GM23338 (cell line): ENCODE measurements around the gene PASK. TPM values are rescaled to one million over a fixed set of nuclear protein-coding genes. Genes with fewer than 3 reads are reported as not detected.

Experiments
- ATAC-seq: fragments of 200-7000 bp; cut with Tn5 transposase; 3 replicates; pipeline ENCODE4 v1.9.1; 2020
- DNase-seq: peaks from one replicate; pipeline ENCODE4 v3.0.0-alpha.2; 2015; ENCODE audit warnings: low spot score
- H2AFZ ChIP-seq: fragments of 200-600 bp; sonication (generic); 2 replicates; pipeline ENCODE4 v1.8.0; 2016; ENCODE audit warnings: antibody characterized with exemption, mild to moderate bottlenecking, moderate library complexity
- H3F3A ChIP-seq: fragments of 200-600 bp; sonication (generic); replicated peaks from 2 replicates; pipeline ENCODE4 v1.8.0; 2017; ENCODE audit warnings: antibody characterized with exemption, mixed run types, low read depth
- H3K27ac ChIP-seq: fragments of 200-600 bp; sonication (generic); 2 replicates; pipeline ENCODE4 v1.6.1; 2016; ENCODE audit warnings: low read depth
- H3K27me3 ChIP-seq: fragments of 200-600 bp; sonication (generic); 2 replicates; pipeline ENCODE4 v1.8.0; 2016; ENCODE audit warnings: mild to moderate bottlenecking, mixed run types, moderate library complexity; ENCODE audit not compliant: insufficient read depth
- H3K36me3 ChIP-seq: fragments of 200-600 bp; sonication (generic); 2 replicates; pipeline ENCODE4 v1.8.0; 2016; ENCODE audit warnings: mild to moderate bottlenecking; ENCODE audit not compliant: insufficient read depth
- H3K4me1 ChIP-seq: fragments of 200-600 bp; sonication (generic); 2 replicates; pipeline ENCODE4 v1.8.0; 2016; ENCODE audit warnings: mild to moderate bottlenecking, moderate library complexity; ENCODE audit not compliant: insufficient read depth
- H3K4me2 ChIP-seq: fragments of 200-600 bp; sonication (generic); 2 replicates; pipeline ENCODE4 v1.7.1; 2017; ENCODE audit warnings: mixed run types
- H3K4me3 ChIP-seq: fragments of 200-600 bp; sonication (generic); 2 replicates; pipeline ENCODE4 v1.6.1; 2016; ENCODE audit warnings: mixed run types
- H3K79me2 ChIP-seq: fragments of 200-600 bp; sonication (generic); replicated peaks from 2 replicates; pipeline ENCODE4 v1.8.0; 2017; ENCODE audit warnings: mild to moderate bottlenecking; ENCODE audit not compliant: insufficient read depth
- H3K9me2 ChIP-seq: fragments of 200-600 bp; sonication (generic); 2 replicates; pipeline ENCODE4 v1.8.0; 2017; ENCODE audit not compliant: insufficient read depth
- H4K20me1 ChIP-seq: fragments of 200-600 bp; sonication (generic); replicated peaks from 2 replicates; pipeline ENCODE4 v1.8.0; 2017; ENCODE audit warnings: mild to moderate bottlenecking; ENCODE audit not compliant: insufficient read depth
- H3K27ac Mint-ChIP-seq: 2 replicates; pipeline ENCODE4 v1.8.0; 2020; ENCODE audit warnings: inconsistent platforms, mild to moderate bottlenecking, moderate library complexity, mixed read lengths
- H3K27me3 Mint-ChIP-seq: 3 replicates; pipeline ENCODE4 v1.8.0; 2022; ENCODE audit warnings: low read depth, mild to moderate bottlenecking, moderate library complexity, mixed read lengths, inconsistent platforms; ENCODE audit not compliant: insufficient read depth, poor library complexity
- H3K36me3 Mint-ChIP-seq: 3 replicates; pipeline ENCODE4 v1.8.0; 2021; ENCODE audit warnings: low read depth, mild to moderate bottlenecking, inconsistent platforms, moderate library complexity, mixed read lengths
- H3K4me1 Mint-ChIP-seq: 3 replicates; pipeline ENCODE4 v1.8.0; 2020; ENCODE audit warnings: mild to moderate bottlenecking, inconsistent platforms, mixed read lengths
- H3K4me3 Mint-ChIP-seq: 3 replicates; pipeline ENCODE4 v1.8.0; 2021; ENCODE audit warnings: moderate library complexity, mild to moderate bottlenecking, inconsistent platforms, mixed read lengths
- H3K9me3 Mint-ChIP-seq: 3 replicates; pipeline ENCODE4 v1.8.0; 2020; ENCODE audit warnings: moderate library complexity, mild to moderate bottlenecking, inconsistent platforms, mixed read lengths
- EZH2 ChIP-seq: fragments of 200-600 bp; sonication (generic); IDR thresholded peaks from one replicate; pipeline ENCODE4 v1.8.0; 2017; ENCODE audit warnings: antibody characterized with exemption, mild to moderate bottlenecking, low read depth; ENCODE audit not compliant: unreplicated experiment
- JUNB ChIP-seq: IDR thresholded peaks from one replicate; pipeline ENCODE4 v1.6.1; 2016; ENCODE audit warnings: antibody characterized with exemption; ENCODE audit not compliant: unreplicated experiment
- NANOG ChIP-seq: IDR thresholded peaks from 2 replicates; pipeline ENCODE4 v1.6.1; 2016; ENCODE audit warnings: antibody characterized with exemption, borderline replicate concordance
- STAT1 ChIP-seq: IDR thresholded peaks from one replicate; pipeline ENCODE4 v1.6.1; 2016; ENCODE audit warnings: antibody characterized with exemption; ENCODE audit not compliant: unreplicated experiment
- ZNF331 ChIP-seq: fragments of 250-450 bp; sonication (Bioruptor Pico); IDR thresholded peaks from 2 replicates; pipeline ENCODE4 v1.5.0; 2020; ENCODE audit warnings: low read depth, mild to moderate bottlenecking, moderate library complexity
- polyA plus RNA-seq: library from polyadenylated mRNA; unstranded; fragments of >200 nt; fragmentation: Nextera tagmentation; extraction: Ambion mirVana; gene quantifications from 2 replicates; pipeline ENCODE4 v1.2.1, GENCODE V29; 2016
- total RNA-seq: library from RNA; depleted of rRNA; stranded (reverse); fragments of >200 nt; shearing (Covaris generic); gene quantifications from 2 replicates; pipeline ENCODE4 v1.2.3, GENCODE V29; 2014
- TF ChIP-seq, protein P1 (sequence below): fragments of 250-450 bp; sonication (Bioruptor Pico); IDR thresholded peaks from 2 replicates; pipeline ENCODE4 v1.5.0; 2020; ENCODE audit warnings: mild to moderate bottlenecking, moderate library complexity
- TF ChIP-seq, protein P2 (sequence below): IDR thresholded peaks from one replicate; pipeline ENCODE4 v1.6.1; 2018; ENCODE audit warnings: antibody characterized with exemption; ENCODE audit not compliant: unreplicated experiment
- TF ChIP-seq, protein P3 (sequence below): IDR thresholded peaks from 2 replicates; pipeline ENCODE4 v1.6.1; 2016; ENCODE audit warnings: antibody characterized with exemption

The PASK gene
- total and polyA plus RNA-seq, 2 experiments from 2014 or later, result 12.5 to 38.4 TPM

DNA sequence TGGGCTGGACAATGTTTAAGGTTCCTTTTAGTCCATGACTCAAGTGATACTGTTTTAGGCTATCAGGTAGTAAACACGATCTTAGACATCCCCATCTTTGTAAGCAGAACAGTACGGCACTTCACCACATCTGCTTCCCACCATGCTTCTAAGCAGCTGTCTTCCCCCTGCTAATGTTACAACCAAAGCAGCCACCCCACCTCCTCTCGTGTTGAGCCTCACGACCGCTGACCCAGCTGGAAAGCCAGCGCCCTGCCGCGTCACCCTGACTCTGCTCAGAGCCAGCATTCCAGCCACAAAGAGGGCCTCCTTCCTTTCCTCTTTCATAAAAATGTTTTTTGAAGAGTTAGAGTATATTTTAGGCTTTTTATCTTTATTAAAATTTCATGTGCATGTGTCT is 56.6 kb downstream of the PASK start (continued):
- TF ChIP-seq, protein P1, sequence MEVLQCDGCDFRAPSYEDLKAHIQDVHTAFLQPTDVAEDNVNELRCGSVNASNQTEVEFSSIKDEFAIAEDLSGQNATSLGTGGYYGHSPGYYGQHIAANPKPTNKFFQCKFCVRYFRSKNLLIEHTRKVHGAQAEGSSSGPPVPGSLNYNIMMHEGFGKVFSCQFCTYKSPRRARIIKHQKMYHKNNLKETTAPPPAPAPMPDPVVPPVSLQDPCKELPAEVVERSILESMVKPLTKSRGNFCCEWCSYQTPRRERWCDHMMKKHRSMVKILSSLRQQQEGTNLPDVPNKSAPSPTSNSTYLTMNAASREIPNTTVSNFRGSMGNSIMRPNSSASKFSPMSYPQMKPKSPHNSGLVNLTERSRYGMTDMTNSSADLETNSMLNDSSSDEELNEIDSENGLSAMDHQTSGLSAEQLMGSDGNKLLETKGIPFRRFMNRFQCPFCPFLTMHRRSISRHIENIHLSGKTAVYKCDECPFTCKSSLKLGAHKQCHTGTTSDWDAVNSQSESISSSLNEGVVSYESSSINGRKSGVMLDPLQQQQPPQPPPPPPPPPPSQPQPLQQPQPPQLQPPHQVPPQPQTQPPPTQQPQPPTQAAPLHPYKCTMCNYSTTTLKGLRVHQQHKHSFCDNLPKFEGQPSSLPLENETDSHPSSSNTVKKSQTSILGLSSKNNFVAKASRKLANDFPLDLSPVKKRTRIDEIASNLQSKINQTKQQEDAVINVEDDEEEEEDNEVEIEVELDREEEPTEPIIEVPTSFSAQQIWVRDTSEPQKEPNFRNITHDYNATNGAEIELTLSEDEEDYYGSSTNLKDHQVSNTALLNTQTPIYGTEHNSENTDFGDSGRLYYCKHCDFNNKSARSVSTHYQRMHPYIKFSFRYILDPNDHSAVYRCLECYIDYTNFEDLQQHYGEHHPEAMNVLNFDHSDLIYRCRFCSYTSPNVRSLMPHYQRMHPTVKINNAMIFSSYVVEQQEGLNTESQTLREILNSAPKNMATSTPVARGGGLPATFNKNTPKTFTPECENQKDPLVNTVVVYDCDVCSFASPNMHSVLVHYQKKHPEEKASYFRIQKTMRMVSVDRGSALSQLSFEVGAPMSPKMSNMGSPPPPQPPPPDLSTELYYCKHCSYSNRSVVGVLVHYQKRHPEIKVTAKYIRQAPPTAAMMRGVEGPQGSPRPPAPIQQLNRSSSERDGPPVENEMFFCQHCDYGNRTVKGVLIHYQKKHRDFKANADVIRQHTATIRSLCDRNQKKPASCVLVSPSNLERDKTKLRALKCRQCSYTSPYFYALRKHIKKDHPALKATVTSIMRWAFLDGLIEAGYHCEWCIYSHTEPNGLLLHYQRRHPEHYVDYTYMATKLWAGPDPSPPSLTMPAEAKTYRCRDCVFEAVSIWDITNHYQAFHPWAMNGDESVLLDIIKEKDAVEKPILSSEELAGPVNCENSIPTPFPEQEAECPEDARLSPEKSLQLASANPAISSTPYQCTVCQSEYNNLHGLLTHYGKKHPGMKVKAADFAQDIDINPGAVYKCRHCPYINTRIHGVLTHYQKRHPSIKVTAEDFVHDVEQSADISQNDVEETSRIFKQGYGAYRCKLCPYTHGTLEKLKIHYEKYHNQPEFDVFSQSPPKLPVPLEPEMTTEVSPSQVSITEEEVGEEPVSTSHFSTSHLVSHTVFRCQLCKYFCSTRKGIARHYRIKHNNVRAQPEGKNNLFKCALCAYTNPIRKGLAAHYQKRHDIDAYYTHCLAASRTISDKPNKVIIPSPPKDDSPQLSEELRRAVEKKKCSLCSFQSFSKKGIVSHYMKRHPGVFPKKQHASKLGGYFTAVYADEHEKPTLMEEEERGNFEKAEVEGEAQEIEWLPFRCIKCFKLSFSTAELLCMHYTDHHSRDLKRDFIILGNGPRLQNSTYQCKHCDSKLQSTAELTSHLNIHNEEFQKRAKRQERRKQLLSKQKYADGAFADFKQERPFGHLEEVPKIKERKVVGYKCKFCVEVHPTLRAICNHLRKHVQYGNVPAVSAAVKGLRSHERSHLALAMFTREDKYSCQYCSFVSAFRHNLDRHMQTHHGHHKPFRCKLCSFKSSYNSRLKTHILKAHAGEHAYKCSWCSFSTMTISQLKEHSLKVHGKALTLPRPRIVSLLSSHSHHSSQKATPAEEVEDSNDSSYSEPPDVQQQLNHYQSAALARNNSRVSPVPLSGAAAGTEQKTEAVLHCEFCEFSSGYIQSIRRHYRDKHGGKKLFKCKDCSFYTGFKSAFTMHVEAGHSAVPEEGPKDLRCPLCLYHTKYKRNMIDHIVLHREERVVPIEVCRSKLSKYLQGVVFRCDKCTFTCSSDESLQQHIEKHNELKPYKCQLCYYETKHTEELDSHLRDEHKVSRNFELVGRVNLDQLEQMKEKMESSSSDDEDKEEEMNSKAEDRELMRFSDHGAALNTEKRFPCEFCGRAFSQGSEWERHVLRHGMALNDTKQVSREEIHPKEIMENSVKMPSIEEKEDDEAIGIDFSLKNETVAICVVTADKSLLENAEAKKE (CRISPR knock-in tag), result no peak

DNA sequence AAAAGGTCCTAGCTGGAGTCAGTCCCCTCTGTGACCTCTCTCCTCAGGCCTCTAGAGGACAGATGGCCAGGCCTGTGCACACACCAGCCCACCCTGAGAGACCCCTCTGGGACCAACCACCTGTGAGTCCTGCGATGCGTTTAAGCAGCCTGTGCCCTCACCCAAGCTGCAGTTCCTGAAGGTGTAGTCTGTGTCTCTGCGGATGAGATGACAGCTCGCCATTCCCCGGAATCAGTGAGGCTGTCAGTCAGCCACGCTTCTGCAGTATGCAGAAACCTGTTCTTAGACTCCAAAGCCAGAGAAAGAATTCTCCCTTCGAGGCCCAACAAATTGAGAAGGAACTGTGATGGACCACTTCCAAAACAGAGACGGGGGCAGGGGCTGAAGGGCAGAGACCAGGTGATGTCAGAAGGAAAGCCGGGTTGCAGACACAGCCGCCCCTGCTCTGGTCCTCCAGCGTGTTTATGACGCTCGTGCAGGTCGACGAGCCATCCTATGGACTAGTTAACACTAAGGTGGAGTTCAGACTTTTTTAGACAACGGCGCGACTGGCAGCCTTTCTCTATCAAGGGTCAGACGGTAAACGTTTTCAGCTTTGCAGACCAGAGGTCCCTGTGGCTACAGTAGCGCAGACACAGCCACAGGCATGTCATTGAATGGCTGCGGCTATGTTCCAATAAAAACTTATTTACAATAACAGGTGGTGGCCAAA is 57.4 kb downstream of the PASK start:
- Histone ChIP-seq H3F3A (no peaks in the 10 kb centered on the region), H3K9me2 (no peaks in the 10 kb centered on the region), H3K36me3 (peaks cover 22% of the 10 kb centered on the region), H2AFZ (no peak overlapping the region), H3K27ac (no peak overlapping the region), H3K27me3 (no peaks in the 10 kb centered on the region), H3K4me3 (no peak overlapping the region), H3K79me2 (peaks cover 8% of the 10 kb centered on the region; the same call in 1 of the 2 replicates), H4K20me1 (peaks cover 16% of the 10 kb centered on the region), H3K4me2 (no peak overlapping the region), H3K4me1 (peaks cover 11% of the 10 kb centered on the region; the same call in 1 of the 2 replicates)
- H3K36me3 Mint-ChIP-seq, result peaks cover 62% of the 10 kb centered on the region
- peaks cover 6% of the 10 kb centered on the region for H3K27me3 Mint-ChIP-seq
- no peaks in the 10 kb centered on the region for H3K9me3 Mint-ChIP-seq
- H3K4me1 Mint-ChIP-seq, result peaks cover 13% of the 10 kb centered on the region
- H3K27ac Mint-ChIP-seq, result no peak overlapping the region
- ATAC-seq, result no peak
- no peak overlapping the region for H3K4me3 Mint-ChIP-seq
- DNase-seq, result no peak
- TF ChIP-seq, protein P2, sequence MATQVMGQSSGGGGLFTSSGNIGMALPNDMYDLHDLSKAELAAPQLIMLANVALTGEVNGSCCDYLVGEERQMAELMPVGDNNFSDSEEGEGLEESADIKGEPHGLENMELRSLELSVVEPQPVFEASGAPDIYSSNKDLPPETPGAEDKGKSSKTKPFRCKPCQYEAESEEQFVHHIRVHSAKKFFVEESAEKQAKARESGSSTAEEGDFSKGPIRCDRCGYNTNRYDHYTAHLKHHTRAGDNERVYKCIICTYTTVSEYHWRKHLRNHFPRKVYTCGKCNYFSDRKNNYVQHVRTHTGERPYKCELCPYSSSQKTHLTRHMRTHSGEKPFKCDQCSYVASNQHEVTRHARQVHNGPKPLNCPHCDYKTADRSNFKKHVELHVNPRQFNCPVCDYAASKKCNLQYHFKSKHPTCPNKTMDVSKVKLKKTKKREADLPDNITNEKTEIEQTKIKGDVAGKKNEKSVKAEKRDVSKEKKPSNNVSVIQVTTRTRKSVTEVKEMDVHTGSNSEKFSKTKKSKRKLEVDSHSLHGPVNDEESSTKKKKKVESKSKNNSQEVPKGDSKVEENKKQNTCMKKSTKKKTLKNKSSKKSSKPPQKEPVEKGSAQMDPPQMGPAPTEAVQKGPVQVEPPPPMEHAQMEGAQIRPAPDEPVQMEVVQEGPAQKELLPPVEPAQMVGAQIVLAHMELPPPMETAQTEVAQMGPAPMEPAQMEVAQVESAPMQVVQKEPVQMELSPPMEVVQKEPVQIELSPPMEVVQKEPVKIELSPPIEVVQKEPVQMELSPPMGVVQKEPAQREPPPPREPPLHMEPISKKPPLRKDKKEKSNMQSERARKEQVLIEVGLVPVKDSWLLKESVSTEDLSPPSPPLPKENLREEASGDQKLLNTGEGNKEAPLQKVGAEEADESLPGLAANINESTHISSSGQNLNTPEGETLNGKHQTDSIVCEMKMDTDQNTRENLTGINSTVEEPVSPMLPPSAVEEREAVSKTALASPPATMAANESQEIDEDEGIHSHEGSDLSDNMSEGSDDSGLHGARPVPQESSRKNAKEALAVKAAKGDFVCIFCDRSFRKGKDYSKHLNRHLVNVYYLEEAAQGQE, result no peak
- TF ChIP-seq NANOG (no peak), STAT1 (no peak), EZH2 (no peak), JUNB (no peak), ZNF331 (CRISPR knock-in tag) (no peak)
- TF ChIP-seq, protein P3, sequence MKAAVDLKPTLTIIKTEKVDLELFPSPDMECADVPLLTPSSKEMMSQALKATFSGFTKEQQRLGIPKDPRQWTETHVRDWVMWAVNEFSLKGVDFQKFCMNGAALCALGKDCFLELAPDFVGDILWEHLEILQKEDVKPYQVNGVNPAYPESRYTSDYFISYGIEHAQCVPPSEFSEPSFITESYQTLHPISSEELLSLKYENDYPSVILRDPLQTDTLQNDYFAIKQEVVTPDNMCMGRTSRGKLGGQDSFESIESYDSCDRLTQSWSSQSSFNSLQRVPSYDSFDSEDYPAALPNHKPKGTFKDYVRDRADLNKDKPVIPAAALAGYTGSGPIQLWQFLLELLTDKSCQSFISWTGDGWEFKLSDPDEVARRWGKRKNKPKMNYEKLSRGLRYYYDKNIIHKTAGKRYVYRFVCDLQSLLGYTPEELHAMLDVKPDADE, result no peak
